ENCODE data around the gene HHAT.

HHAT gene

DNA sequence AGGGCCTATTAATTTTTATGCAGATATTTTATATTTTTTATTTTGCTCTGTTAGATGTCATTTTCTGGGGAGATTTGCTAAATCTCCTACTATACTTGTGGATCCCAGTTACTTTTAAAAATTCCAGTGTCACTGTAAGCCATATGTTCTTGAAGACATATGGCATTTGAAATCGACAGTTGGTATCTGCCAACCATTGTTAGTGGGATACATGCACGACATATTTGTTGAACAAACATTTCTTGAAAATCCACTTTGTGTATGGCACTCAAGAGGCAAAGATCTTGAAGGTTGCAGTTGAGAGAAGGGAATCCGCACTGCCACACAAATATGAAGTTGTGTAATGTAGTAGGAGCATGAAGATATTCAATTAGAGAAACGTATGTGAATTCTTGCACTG, 287.7 kb downstream of the HHAT start:
- DNase-seq, result no peak

DNA sequence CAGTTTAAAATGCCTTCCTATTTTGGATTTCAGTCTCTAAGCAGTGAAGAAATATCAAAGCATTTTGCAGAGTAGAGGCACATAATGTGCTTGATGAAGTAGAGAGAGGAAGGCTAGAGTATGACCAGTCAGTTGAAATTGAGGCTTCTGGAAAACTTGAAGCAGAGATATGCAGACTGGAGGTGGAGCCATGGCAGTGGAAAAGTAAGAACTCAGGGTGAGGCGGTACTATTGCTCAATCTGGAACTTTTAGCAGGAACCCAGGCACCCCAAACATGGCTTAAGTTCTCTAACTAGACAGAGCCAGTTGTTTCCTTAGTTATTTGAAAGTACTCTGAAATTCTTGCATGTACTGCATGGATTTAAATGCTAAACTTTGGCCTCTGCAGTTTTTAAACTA, 288.6 kb downstream of the HHAT start:
- DNase-seq, result no peak

DNA sequence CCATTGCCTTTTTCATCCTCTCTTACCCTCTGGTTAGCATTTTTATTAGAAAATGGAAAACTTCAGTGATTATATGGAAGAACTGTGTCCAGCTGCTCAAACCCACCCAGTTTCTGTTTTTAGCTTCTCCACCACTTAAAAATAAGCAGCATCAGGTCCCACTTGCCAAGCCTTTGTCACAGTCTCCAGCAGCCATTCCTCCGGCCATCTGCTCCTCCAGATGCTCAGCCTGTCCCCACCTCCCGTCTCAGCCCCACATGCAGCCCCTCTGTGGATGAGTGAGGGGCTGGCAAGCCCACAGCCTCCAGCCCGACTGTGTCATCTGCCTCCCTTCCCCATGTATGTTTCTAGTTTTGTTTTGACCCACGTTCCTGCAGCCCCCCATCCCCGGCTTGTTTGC, 289.7 kb downstream of the HHAT start:
- no peak for DNase-seq

DNA sequence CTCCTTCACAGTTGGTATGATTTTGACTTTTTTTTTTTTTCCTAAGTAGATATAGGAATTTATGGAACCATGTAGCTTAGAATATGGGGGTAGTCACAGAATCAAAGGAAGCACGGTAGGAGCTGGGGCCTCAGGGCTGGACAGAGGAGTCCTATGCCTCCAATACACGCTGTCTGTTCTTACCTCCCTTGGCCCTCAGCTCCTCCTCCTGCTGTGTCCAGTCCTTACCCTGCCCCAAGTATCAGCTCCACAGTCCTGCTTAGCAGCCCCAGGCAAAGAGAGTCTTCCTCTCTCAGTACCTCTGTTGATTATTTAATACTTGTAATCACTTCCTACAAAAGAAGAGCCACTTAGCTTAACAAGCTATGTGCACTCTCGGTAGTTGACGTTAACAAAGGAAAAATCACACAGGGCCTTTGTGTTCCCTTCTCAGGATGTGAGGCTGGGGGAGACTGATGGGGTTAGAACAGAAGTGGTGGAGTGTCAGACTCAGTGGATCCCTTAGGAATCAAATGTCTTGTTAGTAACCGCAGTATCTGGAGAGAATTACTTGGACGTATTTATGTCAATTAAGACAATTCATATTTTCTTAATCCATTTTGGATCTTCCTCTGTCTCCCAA, 292.3 kb downstream of the HHAT start:
- DNase-seq, result no peak

DNA sequence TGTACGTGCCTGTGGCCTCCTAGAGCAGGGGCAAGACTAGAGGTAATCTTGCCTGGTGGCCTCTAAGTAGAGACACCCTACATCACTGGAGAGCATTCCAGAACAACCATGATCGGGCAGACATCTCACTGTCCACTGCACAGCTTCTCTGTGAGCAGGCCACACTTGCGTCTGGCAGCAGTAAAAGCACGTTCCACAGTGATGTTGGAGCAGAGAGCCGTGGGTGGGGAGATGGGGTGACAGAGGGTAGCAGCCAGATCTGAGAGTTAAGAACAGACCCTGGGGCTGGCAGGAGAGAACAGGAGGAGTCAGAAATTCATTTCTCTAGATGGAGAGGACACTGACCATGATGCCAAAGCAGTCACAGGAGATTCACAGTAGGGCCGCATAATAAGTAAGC, 293.0 kb downstream of the HHAT start:
- no peak for DNase-seq

DNA sequence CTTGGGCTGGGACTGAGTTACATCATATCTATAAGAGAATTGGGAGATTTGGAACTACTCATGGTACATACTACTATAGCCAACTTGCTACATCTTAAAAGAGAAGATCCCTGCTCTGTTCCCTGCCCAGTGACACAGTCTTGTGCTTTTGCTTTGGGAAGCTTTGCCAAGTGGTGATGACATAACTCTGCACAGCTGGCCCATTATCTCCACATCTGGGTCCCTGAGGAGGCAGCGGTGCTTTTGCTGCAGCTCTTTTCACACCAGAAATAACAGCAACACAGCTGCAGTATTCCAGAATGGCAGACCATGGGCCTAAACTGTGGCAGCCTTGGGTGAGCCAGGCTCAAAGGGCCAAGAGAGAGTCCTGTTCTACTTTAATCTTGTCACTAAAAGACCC, 296.0 kb downstream of the HHAT start:
- no peak for DNase-seq

DNA sequence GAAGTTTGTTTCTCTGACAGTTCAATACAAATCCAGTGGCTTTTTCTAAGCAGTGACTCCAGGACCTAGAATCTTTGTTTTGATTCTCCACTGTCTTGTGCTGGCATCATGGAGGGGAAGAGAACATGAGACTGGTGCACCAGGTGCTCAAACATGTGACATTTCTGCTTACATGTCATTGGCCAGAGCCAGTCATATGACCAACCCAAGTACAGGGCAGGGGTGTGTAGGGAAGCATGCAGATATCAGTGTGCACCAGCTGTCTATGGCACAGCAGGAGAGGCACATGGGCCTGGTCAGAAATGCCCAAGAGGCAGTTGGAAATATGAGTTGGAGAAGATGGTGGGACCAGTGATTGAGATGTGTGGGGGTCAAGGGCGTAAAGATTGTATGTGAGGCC, 297.0 kb downstream of the HHAT start:
- no peak for DNase-seq

DNA sequence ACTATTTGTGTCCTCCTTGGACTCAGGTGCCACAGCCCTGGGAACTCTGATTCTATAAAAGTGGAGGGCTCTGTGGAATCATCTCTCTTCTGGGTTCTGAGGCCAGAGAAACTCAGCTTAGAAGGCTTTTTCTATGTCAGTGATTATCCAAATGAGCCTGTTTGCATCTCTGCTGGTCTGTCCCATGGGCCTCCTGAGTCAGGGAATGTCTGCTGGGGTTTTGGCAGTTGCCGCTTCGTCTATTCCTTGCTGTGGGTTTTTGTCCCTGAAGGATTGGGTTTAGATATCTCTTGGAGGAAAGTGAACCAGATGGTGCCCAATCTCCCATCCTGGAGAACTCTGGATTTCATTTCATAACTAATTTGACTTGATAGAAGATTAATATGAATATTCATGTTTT, 297.6 kb downstream of the HHAT start:
- no peak for DNase-seq

DNA sequence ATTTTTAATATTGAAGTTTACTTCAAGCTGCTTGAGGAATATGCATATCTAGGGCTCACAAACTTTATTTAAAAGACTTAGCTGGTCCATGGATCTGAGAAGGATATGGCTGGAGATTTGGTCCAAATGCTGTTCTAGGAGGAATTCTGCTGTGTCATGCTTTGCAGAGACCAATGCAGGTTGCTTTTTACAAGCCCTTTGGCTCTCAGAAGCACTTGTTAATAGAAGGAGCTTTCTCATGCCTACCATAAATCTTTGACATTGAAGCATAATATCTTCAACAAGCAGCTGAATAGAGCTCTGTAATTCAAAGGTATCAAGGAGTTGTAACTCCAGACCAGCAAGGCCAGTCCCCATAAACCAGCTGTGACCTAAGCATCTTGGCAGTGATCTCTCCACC, 299.1 kb downstream of the HHAT start:
- peak; percentile 33 for DNase-seq

DNA sequence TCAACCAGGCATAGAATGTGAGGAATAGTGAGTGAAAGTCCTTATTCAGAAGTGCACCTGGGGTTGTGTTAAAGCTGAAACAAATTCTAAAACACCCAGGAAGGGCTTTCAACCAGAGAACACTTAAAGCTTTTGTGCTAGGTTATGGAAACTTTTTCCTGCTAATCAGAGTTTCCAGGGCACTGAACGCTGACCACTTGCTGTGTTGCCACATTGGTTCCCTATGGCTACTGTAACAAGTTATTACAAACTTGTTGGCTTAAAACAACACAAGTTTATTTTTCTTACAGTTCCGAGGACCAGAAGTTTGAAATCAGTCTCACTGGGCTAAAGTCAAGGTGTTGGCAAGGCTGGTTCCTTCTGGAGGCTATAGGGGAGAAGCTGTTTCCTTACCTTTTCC, 300.6 kb downstream of the HHAT start:
- DNase-seq, result no peak

DNA sequence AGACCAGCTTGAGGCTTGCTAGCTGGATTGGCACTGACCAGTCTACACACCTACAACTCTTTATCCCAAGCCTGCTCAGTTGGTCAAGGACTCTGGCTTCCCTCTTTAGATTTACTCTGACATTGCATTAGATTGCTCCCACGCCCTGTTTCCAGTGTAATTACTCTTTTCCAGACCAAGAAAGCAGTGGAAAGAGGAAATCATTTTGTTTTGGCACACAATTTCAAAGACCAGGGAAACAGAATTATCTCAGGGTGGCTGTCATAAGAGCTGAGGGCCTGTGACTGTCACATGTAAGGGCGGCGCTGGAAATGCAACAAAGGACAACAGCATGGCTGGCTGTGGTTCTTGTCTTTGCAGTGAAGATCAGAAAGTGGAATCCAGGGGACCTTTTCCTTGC, 302.7 kb downstream of the HHAT start:
- DNase-seq, result no peak

DNA sequence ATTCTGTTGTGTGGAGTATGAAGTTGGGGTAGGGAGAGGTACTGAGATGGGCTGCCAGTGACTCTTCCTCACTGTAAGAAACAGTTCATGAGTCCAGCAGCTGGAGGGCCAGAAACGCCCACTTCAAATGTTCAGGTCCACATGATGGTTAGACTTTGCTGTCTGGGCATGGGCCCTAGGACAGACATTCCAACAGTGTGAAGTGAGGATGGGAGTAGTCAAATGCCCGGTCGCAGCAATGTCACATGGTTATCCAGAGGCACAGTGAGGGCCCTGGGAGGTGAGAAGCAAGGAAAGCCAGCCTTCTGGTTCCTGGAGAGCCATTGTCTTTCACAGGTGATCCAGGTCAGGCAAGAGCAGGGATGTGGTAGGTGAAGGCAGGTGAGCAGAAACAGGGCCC, 304.4 kb downstream of the HHAT start:
- DNase-seq, result no peak

DNA sequence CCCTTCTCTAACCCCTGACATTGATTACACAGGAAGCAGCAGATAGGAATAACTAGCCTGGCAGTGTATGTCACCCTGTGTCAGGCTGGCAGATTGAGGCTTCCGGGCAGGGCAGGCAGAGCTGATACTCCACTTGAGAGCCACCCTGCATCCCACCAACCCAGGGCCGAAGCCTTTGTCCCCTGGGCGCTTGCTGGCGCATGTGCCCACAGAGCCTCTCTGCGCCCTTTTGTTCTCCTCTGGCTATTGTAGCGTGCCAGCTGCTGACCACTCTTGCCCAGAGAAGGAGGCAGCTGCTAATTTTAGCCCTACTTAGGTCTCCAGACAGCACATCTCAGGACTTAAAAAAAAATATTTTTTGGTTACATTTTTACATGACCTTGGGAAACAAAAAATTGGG, 304.9 kb downstream of the HHAT start:
- peak; percentile 24 for DNase-seq

DNA sequence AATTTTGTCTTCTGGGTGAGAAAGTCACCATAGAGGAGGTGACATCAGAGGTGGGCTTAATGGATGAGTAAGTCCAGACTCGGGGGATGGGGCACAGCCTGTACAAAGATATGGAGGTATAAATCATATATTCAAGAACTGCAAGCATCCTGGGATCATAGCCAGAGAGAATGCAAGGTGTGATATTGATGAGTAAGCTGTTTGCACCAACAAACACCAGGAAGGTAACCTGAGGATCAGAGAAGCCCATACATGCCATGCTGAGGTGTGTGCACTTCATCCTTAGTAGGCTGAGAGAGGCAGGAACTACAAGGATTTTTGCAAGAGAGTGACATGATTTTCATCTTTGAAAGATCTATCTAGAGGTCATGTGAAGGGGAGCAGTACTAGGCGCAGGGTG, 306.4 kb downstream of the HHAT start:
- DNase-seq, result peak; percentile 15

DNA sequence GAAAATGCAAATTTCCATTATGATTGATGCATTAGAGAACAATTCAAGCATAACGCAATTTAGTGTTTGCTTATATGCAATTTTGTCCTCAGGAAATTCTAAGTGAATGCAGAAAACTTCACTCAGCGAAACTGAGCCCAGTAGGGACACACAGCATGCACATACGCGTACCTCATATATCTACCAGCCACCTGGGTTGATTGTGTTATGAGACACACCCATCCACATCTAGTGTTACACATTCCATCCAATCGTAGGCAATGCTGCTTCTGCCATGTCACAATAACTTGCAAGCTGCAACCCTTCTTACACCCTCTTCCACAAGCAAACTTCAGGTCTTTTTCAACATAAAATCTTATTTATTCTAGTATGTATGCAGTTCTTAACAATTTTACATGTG, 312.9 kb downstream of the HHAT start:
- no peak for DNase-seq

DNA sequence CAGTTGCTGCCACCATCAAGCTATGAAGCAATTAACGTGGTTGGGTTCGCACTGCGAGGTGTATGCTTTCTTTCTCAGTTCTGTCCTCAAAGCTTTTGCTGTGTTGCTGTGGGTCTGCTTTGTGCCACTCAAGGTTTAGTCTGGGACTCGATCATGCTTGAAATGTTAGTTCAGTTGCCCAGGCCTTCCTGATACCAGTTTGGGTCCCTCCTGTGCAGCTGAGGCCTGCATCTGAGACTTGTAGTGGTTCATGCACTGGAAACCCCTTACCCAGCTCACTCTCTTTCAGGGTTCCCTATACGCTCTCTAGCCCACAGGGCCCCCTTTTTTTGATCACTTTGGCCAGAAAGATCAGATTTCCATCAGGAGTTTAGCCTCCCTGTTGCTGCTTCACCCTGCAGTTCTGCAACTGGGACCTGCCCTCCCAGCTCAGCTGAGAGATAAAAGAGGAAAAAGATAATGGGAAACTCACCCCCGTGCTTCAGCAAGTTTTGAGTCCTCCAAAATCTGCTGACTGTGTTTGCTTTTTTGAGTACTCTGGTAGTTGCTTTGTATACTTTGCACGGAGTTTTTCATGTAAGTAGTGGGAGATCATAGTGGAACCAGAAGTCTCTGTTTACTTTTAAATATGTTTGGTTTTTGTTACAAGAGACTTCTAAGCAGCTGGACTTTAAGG, 317.0 kb downstream of the HHAT start:
- DNase-seq, result peak; percentile 50

DNA sequence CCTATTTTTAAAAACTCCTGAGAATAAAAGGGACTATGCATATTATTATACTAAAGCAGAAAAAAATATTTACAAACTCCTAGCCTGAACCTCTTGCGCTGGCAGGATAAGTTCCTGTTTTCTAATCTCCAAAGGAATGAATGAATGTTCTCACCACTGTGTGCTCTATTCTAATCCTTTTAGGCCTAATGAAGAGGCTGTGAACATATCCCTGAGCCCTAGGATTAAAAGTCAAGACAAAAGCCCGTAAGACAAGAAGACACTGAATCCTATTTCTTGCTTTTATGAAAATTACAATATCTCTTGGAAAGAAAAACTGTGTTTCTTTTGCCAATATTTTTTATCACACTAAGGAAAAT, 317.5 kb downstream of the HHAT start:
- DNase-seq, result no peak

DNA sequence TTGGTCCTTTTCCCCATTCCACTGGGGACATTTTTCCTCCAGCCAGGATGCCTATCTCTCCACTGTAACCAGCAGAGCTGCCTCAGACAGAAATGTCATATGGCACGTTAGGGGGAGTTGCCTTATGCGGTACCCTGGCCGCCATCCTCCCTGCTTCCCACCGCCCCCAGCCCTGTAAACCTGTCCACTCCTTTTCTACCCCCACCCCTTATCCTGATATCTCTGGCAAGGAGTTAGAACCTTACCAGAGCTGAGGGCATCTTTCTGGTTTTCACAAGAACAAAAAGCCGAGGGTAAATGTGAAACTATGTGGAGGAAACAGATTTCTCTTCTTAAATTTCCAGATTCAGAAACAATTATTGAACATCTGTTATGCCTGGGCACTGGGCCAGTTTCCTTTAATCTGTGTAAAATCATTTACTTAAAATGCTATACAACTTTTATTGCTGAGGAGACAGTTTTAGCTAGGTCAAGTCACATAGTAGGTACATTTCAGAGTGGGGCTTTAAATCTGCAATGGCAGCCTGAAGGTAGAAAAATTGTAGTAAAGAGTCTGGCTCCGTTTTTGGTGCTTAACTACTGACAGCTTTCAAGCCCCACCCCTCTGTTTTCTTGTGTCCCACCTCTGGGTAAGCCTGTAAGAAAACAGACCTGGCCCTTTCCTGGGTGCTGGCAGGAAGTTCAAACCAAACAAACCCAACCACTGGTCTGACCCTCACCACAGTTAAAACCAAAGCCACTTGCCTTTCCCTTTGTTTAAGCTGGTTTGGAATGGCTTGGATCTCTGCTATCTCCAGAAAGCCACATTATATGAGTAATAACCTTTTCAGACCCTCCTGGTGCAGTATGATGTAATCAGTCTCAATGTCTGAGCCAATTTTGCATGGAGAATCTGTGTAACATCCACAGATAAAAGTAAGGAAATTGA, 319.0 kb downstream of the HHAT start:
- DNase-seq, result no peak

DNA sequence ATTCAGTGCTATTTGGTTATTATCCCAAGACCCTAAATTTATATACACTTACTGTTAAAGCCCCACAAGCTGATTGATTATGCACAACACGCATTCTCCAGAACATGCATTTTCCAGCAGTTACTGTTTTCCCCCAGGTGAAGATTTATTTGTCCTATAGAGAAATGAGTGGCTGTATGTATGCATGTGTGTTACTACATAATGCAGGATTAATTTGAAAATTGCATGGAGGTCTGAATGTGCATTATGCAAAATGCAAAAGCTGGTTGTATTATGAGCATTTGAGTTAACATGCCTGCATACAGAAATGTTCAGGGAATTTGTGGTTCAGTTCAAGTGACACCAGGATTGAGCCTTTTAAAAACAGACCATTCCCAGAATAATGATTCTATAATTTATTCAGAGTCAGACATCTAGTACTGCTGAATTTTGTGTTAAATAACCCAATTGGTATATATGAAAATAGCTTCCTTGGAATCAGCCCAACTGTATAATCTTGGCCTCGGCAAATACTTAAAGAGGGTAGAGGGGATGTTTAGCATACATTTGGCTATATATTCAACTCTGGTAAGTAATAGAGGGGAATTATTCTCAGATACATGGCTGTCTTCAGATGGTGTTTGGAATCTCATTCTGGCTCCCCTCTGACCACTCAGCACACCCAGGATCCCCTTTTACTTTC, 320.0 kb downstream of the HHAT start:
- no peak for DNase-seq

DNA sequence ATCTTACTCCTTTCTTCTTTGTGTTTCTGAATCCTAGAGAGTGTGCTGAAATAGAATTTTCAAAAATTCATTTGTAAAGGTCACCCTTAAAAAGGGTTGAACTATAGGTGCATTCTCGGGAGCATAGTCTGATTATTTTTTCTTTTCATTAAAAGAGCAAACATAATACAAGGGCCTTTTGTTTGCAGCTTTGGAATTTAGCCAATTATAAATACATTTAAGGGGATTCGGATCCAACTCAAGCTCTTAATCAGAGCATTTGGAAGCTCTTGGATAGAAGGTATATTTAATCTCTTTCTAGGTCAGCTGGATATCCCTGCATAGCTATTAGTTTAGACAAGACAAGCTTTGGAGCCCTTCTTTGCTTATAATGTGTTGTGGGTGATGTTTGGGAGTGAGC, 321.7 kb downstream of the HHAT start:
- DNase-seq, result no peak

DNA sequence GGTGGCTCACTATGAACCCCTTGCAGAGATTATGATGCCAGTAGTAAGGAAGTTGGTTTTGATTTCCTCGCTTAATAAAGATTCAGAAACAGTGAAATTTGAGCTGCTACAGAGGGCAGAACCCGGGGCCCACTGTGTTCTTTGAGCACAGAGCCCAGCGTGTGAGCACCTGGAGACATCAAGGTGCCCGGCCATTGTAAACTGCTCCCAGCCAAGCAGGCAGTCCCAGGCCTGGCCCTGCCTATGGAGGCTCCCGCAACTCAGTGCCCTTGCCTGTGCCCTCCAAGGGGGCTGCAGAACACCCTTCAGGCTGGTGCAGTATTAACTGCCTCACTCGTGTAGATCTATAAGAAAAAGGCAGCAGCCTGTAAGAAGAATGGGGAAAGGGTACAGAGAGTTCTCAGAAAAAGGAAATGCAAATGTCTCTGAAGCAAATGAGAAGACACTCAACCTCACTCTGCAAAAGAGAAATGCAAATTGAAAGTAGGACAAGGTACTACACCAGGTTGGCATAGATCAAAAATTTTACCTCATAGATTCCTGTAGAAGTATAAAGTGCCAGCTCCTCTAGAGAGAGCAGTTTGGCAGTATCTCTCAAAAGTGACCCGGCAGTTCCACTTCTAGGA, 323.7 kb downstream of the HHAT start:
- DNase-seq, result no peak

DNA sequence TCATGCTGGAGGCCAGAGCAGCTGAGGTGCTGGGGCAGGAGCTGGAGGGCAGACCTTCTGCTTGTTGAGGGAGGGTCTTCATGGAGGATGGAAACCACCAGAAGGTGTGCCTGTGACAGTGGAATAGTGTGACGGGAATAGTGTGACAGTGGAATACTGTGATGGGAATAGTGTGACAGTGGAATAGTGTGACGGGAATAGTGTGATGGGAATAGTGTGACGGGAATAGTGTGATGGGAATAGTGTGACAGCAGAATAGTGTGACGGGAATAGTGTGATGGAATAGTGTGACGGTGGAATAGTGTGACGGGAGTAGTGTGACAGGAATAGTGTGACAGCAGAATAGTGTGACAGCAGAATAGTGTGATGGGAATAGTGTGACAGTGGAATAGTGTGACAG, 325.1 kb downstream of the HHAT start:
- DNase-seq, result no peak
